IMR-90 (cell line): Measurements from ENCODE around the gene LMO2.

Source experiments
- CEBPB ChIP-seq: IDR thresholded peaks from 2 replicates; pipeline ENCODE4 v1.6.1; 2012; ENCODE audit warnings: low read depth, low read length, improper control_type of control experiment
- CHD1 ChIP-seq: IDR thresholded peaks from 2 replicates; pipeline ENCODE4 v1.6.1; 2012; ENCODE audit warnings: low read depth, low read length, improper control_type of control experiment
- CTCF ChIP-seq: conservative IDR thresholded peaks from 2 replicates; pipeline ENCODE4 v1.5.1; 2012; ENCODE audit warnings: mild to moderate bottlenecking, low read depth, low read length, improper control_type of control experiment
- ELK1 ChIP-seq: fragments of 150-350 bp; IDR thresholded peaks from 2 replicates; pipeline ENCODE4 v1.6.1; 2016; ENCODE audit warnings: low read depth, mild to moderate bottlenecking, low read length, moderate library complexity, borderline replicate concordance
- FOS ChIP-seq: fragments of 150-350 bp; IDR thresholded peaks from 2 replicates; pipeline ENCODE4 v1.6.1; 2016; ENCODE audit warnings: low read depth, low read length
- MAFK ChIP-seq: IDR thresholded peaks from 2 replicates; pipeline ENCODE4 v1.6.1; 2012; ENCODE audit warnings: low read depth, low read length, improper control_type of control experiment
- MXI1 ChIP-seq: IDR thresholded peaks from 2 replicates; pipeline ENCODE4 v1.6.1; 2012; ENCODE audit warnings: low read depth, mild to moderate bottlenecking, low read length, moderate library complexity, borderline replicate concordance
- POLR2A ChIP-seq: IDR thresholded peaks from 2 replicates; pipeline ENCODE4 v1.6.1; 2012; ENCODE audit warnings: mild to moderate bottlenecking, low read depth, low read length
- RAD21 ChIP-seq: IDR thresholded peaks from 2 replicates; pipeline ENCODE4 v1.6.1; 2012; ENCODE audit warnings: low read length, improper control_type of control experiment
- RCOR1 ChIP-seq: IDR thresholded peaks from 2 replicates; pipeline ENCODE4 v1.6.1; 2012; ENCODE audit warnings: mild to moderate bottlenecking, low read length, improper control_type of control experiment; ENCODE audit not compliant: insufficient replicate concordance
- RFX5 ChIP-seq: IDR thresholded peaks from 2 replicates; pipeline ENCODE4 v1.8.0; 2012; ENCODE audit warnings: low read depth, mild to moderate bottlenecking, low read length, moderate library complexity
- SMC3 ChIP-seq: fragments of 150-350 bp; IDR thresholded peaks from 2 replicates; pipeline ENCODE4 v1.6.1; 2016; ENCODE audit warnings: low read depth, mild to moderate bottlenecking, antibody characterized with exemption, low read length, moderate library complexity
- TF ChIP-seq, protein P1 (sequence below): fragments of 150-350 bp; IDR thresholded peaks from 2 replicates; pipeline ENCODE4 v1.6.1; 2017; ENCODE audit warnings: mild to moderate bottlenecking, antibody characterized with exemption, low read length, low read depth

DNA sequence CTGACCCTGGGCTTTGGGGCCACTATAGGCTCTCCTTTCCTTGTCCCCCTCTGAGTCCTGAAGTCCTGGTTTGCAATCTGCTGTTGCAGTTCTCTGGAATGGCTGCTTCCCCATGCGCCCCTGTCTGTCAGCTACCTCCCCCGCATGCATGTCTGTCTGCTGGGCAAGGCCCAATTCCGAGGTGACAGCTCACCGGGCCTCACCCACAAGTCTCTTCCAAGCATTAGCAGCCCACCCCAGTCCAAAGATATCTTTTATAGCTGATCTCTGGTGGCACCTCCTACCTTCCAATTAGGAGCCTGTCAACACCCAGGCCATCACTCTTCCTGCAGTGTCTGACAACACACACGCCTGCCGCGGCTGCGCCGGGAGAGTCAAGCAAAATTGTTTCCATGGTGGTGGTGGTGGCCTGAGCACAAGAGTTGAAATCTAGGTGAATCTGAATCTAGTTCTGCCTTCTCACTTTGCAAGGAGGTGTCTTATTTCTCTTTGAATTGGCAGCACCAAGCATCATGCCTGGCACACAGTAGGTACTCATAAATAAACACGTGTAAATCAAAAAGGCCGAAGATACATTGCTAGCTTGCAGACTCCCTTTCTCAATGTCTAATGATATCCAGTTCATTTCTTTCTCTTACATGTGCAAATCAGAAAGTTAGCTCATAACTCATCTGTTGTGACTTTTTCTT lies 1.2 kb upstream of the LMO2 start:
- TF ChIP-seq CTCF, result no peak
- TF ChIP-seq POLR2A, result no peak
- no peak for TF ChIP-seq SMC3
- TF ChIP-seq CHD1, result no peak
- no peak for TF ChIP-seq MXI1
- TF ChIP-seq CEBPB, result no peak
- TF ChIP-seq ELK1, result no peak
- TF ChIP-seq RCOR1, result no peak
- TF ChIP-seq FOS, result no peak
- no peak for TF ChIP-seq RAD21
- no peak for TF ChIP-seq MAFK
- TF ChIP-seq, protein P1, sequence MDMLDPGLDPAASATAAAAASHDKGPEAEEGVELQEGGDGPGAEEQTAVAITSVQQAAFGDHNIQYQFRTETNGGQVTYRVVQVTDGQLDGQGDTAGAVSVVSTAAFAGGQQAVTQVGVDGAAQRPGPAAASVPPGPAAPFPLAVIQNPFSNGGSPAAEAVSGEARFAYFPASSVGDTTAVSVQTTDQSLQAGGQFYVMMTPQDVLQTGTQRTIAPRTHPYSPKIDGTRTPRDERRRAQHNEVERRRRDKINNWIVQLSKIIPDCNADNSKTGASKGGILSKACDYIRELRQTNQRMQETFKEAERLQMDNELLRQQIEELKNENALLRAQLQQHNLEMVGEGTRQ, result no peak
- TF ChIP-seq RFX5, result no peak
